Kidney (tissue), 14 donors: ENCODE data around the gene BCAM. TPM values are rescaled to one million over a fixed set of nuclear protein-coding genes. Genes with fewer than 3 reads are reported as not detected.

Source experiments
- DNase-seq, 5 donors: peaks; one replicate each; pipeline ENCODE4 v3.0.0-alpha.2; 2013 to 2020
- FAIRE-seq: peaks from 2 replicates; lab custom pipeline; 2012; peaks lifted over from hg19 to GRCh38; lab: Jason Lieb, UNC
- H3K27ac ChIP-seq, 2 donors: one replicate each; pipeline ENCODE4 v1.7.0; 2013; ENCODE audit warnings: low read depth in 2 of 2, low read length in 2 of 2, inconsistent platforms in 1 of 2
- H3K27me3 ChIP-seq: one replicate; pipeline ENCODE4 v1.7.1; 2013; ENCODE audit warnings: low read length, inconsistent platforms; ENCODE audit not compliant: control insufficient read depth, insufficient read depth
- H3K36me3 ChIP-seq, 3 donors: one replicate each; pipeline versions ENCODE4 v1.7.0 to v1.7.1; 2013; ENCODE audit warnings: low read length in 3 of 3, control low read depth in 1 of 3, inconsistent platforms in 1 of 3; ENCODE audit not compliant: insufficient read depth in 3 of 3, control insufficient read depth in 2 of 3
- H3K4me1 ChIP-seq, 3 donors: one replicate each; pipeline versions ENCODE4 v1.7.0 to v1.7.1; 2013; ENCODE audit warnings: low read length in 3 of 3, inconsistent platforms in 1 of 3, low read depth in 1 of 3; ENCODE audit not compliant: control insufficient read depth in 2 of 3, insufficient read depth in 2 of 3
- H3K4me3 ChIP-seq, 3 donors: one replicate each; pipeline versions ENCODE4 v1.7.0 to v1.8.1; 2013; ENCODE audit warnings: low read length in 3 of 3, control low read depth in 1 of 3, inconsistent platforms in 1 of 3
- H3K9ac ChIP-seq, 3 donors: one replicate each; pipeline versions ENCODE4 v1.7.0 to v1.7.1; 2013; ENCODE audit warnings: low read length in 3 of 3, control low read depth in 1 of 3, inconsistent platforms in 1 of 3
- H3K9me3 ChIP-seq, 3 donors: one replicate each; pipeline versions ENCODE4 v1.7.0 to v1.7.1; 2013; ENCODE audit warnings: low read length in 3 of 3, control low read depth in 1 of 3, inconsistent platforms in 1 of 3; ENCODE audit not compliant: control insufficient read depth in 2 of 3, insufficient read depth in 1 of 3
- CTCF ChIP-seq: IDR thresholded peaks from 3 replicates; pipeline ENCODE4 v1.5.1; 2012; ENCODE audit warnings: mild to moderate bottlenecking, moderate library complexity, borderline replicate concordance; ENCODE audit not compliant: insufficient read depth; ENCODE audit errors: extremely low read depth
- intact Hi-C: fragments of 100-400 bp; cut with DNase I; formaldehyde crosslinking; loops from one replicate; pipeline ENCODE4 v1.11.1; 2022
- polyA plus RNA-seq: library from polyadenylated mRNA; stranded (reverse); fragments of 350-450 nt; fragmentation: Illumina TruSeq; extraction: RNeasy Lipid Tissue Mini Kit (QIAGEN cat#74804); gene quantifications from one replicate; pipeline ENCODE4 v1.2.3, GENCODE V29; 2014; ENCODE audit warnings: low read depth, low replicate concordance; ENCODE audit not compliant: insufficient read depth
- total RNA-seq: library from RNA; stranded (reverse); fragmentation: NEBNext Ultra II Directional; extraction: Animal tissue kit (Norgen Biotek cat#: 25700); gene quantifications from one replicate; pipeline ENCODE4 v1.2.1, GENCODE V29; 2021
- donor health status: control.
- donor health status: control.
- donor health status: control.
- donor health status: control.
- donor health status: control.
- donor health status: DM: yes; HTN: yes; CAD: no.
- donor health status: Normal renal cell carcinoma (clear cell type).

The BCAM gene
- total and polyA plus RNA-seq, 2 donors from 2014 or later: 671 to 748 TPM

- H3K4me3 ChIP-seq: no peak overlapping the region
- peaks cover 0 to 3% (median 0%) of the 10 kb centered on the region in 3 donors for H3K36me3 ChIP-seq
- TF ChIP-seq CTCF: no peak
- no peak overlapping the region for H3K27ac ChIP-seq
- FAIRE-seq: no peak
- H3K27me3 ChIP-seq: no peaks in the 10 kb centered on the region
- no peaks in the 10 kb centered on the region for H3K4me1 ChIP-seq
- no peak for DNase-seq
- no peak overlapping the region for H3K9ac ChIP-seq
- intact Hi-C loops: no loop called here
- H3K9me3 ChIP-seq: no peaks in the 10 kb centered on the region
Measured at GRCh38 chr19:44782729-44783128, 26.2 kb upstream of the BCAM start.

DNA sequence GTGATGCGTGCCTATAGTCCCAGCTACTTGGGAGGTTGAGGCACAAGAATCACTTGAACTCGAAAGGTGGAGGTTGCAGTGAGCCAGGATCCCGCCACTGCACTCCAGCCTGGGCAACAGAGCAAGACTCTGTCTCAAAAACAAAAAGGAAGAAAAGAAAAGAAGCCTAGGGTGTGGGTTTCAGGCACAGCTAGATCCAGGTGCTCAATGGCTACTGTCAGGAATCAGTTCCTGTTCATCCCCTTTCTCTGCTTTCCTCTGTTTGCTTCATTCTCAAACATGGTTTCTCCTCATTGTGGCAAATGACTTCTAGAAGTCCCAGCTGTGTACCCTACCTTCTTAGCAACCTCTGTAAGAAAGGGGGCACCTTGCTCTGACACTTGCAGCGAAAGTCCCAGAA is 25.4 kb upstream of the BCAM start:
- DNase-seq (no peak), FAIRE-seq (no peak)
- intact Hi-C loops: no loop called here
- no peak overlapping the region for H3K27ac ChIP-seq
- H3K4me3 ChIP-seq: no peak overlapping the region
- no peak for TF ChIP-seq CTCF
- no peaks in the 10 kb centered on the region for H3K27me3 ChIP-seq
- no peak overlapping the region for H3K9ac ChIP-seq
- no peaks in the 10 kb centered on the region for H3K9me3 ChIP-seq
- peaks cover 0 to 3% (median 0%) of the 10 kb centered on the region in 3 donors for H3K36me3 ChIP-seq
- no peaks in the 10 kb centered on the region for H3K4me1 ChIP-seq

GRCh38 chr19:44785271-44785670 is 23.6 kb upstream of the BCAM start:
- peaks cover 0 to 3% (median 0%) of the 10 kb centered on the region in 3 donors for H3K36me3 ChIP-seq
- H3K27ac ChIP-seq: no peak overlapping the region
- no peak overlapping the region for H3K4me3 ChIP-seq
- DNase-seq (no peak), FAIRE-seq (no peak)
- no peaks in the 10 kb centered on the region for H3K27me3 ChIP-seq
- intact Hi-C loops: no loop called here
- no peaks in the 10 kb centered on the region for H3K9me3 ChIP-seq
- no peak overlapping the region for H3K9ac ChIP-seq
- TF ChIP-seq CTCF: no peak
- no peaks in the 10 kb centered on the region for H3K4me1 ChIP-seq

- peaks cover 0 to 3% (median 0%) of the 10 kb centered on the region in 3 donors for H3K36me3 ChIP-seq
- no peak for TF ChIP-seq CTCF
- H3K4me3 ChIP-seq: no peak overlapping the region
- no peaks in the 10 kb centered on the region for H3K4me1 ChIP-seq
- FAIRE-seq: no peak
- H3K27ac ChIP-seq: no peak overlapping the region
- intact Hi-C loops: no loop called here
- no peak overlapping the region for H3K9ac ChIP-seq
- DNase-seq: no peak
- no peaks in the 10 kb centered on the region for H3K27me3 ChIP-seq
- no peaks in the 10 kb centered on the region for H3K9me3 ChIP-seq
Measured at GRCh38 chr19:44785993-44786392, 22.9 kb upstream of the BCAM start.
